GM08714 (cell line): Measurements from ENCODE around the gene MIAT.
"Not testable (repeated sequence)": the region's sequence is repeated elsewhere in the genome, so short reads cannot be mapped to it uniquely, and the experiment has no call there.

Source experiments
- H3K4me3 ChIP-seq: fragments of 200-500 bp; sonication (Bioruptor generic); 2 replicates; pipeline ENCODE4 v1.5.1; 2014; ENCODE audit warnings: mild to moderate bottlenecking, low read length, inconsistent platforms
- ZNF274 ChIP-seq: IDR thresholded peaks from 2 replicates; pipeline ENCODE4 v1.6.1; 2012; ENCODE audit warnings: mild to moderate bottlenecking, low read depth, low read length

MIAT gene

DNA sequence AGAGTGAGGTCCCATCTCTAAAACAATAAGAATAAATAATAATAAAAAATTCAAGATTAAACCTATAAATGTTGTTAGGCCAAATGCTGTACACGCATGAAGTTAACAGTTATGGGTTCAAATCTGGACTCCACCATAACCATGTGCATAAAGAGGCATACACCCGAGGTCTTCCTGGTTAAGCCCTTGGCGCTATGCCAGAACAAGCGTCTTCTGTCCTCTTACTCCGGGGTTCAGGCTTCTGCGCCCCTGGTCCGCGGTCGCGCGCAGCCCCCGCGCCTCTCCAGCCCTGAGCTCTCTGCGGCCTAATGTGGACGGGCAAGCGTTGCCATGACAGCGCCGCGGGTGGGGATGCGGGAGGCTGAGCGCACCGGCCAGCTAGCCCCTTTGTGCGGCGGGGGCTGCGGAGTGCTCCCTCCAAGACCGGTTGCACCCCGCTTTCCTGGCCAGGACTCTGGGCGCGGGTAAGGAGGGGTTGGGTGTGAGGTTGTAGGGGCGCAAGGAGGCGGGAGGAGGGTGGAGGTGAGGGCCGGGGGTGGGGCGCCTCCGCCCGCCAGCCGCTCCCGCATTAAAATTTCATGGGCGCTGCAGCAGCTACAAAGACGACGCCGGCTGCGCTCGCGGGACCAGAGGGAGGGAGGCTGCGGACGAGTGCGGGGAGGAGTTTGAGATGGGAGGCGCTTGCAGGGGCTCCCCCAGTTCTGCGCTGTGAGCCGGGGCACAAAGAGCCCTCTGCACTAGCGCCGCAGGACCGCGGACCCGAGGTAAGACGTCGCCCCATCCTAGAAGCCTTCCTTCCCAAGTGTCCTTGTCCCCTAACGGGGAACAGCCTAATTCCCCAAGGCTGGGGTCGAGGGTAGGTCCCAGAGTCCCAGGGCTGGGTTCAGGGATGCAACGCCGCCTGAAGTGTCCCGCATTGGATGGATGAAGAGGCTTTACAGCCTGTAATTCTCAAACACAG is at the start of gene MIAT:
Gene MIAT (plus strand): TSS at position 698 of the 961 bp plus-strand sequence.
- no peak for TF ChIP-seq ZNF274
- peak within 1 kb of the TSS; percentile 29; the same call in 1 of the 2 replicates for H3K4me3 ChIP-seq

DNA sequence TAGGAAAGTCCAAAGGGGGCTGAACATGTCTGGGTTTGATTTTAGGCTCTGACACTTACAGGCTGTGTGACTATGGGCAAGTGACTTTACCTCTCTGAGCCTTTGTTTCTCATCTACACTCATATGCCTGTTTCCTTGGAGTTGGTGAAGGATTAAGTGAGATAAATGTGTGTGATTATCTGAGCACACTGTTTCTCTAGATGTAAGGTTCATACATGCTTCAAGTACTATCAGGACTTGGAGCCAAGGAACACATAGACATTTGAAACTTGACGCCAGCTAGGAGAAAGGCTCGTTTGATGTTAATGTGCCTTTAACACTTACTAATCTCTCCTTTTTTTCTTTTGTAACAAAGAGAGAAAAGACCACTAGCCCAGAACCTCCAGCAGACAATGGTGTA is 49.3 kb upstream of the MIAT start:
- no peak for TF ChIP-seq ZNF274
- no peak overlapping the region for H3K4me3 ChIP-seq

DNA sequence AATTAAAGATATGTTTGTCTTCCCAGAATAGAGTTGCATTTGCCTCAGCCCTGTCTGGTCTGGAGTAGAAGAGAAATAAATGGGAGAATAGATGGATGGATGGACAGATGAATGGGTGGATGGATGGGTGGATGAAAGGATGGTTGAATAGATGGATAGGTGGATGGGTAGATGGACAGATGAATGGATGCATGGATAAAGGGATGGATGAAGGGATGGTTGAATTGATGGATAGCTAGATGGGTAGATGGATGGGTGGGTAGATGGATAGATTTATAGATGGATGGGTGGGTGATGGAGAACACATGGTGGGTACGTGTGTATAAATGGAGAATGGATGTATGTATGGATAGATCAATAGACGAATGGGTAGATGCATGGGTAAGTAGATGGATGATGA is 48.1 kb upstream of the MIAT start:
- H3K4me3 ChIP-seq = no peak overlapping the region
- TF ChIP-seq ZNF274 = no peak

DNA sequence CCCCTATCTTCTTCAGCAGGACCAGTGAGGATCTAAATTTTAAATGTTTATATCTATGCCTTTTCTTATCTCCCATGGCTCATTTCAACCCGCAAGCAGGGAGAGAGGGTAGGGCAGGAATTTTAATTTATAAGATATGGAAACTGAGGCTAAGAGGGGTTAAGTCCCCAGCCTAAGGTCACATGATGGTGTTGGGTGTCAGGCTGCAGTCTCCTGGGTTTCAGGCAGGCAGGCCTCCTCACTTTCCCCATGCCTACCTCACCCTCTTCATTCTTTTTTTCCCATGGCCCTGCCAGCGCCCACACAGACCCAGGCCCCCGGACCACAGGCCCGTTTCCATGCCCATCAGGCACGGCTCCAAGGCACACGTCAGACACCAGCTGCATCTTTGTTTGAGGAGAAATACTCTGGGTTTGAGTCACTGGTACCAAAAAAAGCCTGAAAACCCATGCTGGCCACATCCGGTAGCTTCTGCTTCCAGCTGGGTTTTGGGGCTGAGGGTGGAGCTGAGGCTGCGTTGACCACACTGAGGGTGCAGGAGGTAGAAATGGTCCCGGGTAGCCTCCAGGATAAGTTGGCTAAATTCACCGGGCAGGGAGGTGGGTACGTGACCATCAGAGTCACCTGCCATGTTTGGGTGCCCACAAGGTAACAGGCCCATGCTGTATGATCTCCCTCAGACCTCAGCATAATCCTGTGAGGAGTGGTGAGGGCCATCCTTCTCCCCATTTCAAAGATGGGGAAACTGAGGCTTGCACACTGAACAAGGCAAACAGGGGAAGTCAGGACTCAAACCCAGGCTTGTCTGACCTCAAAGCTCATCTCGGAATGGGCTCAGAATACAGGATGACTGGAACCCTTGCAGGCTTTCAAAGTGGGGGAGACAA is 47.1 kb upstream of the MIAT start:
- H3K4me3 ChIP-seq = no peak overlapping the region; the same call in 1 of the 2 replicates

DNA sequence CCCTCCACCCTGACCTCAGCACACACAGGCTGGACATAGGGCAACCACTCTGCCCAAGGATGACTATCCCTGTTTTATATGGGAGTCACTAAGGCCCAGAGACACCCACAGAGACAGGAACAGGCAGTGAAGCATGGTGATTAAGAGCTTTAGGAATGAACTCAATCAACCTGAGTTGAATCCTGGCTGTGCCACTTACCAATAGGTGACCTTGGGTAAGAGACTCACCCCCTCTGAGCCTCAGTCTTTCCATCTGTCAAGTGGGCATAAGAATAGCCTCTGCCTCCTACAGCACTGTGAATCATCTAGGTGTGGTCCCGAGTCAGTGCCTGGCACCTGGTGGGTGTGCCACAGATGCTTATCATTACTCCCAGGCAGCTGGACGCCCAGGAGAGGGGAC is 46.4 kb upstream of the MIAT start:
- TF ChIP-seq ZNF274 = no peak

More for the DNA sequence above, 47.1 kb upstream of the MIAT start:
- no peak for TF ChIP-seq ZNF274

DNA sequence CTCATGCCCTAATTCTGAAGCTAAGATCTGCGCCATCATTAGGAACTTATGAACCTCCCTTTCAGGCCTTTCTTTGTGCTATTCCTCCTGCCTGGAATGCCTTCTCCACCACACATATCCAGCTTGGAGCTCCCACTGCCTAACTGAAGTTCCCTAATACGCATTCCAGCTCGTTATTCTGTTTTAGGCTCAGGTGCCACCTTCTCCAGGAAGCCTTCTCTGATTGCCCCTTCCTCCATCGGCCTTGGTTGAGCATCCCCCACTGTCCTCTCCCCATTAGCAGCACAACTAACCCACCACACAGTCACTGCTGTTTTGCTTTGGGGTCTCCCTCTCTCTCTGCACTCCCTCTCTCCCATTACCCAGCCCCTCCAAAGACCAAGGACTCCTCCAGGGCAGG is 44.7 kb upstream of the MIAT start:
- TF ChIP-seq ZNF274 = no peak
- H3K4me3 ChIP-seq = no peak overlapping the region

More for the DNA sequence above, 46.4 kb upstream of the MIAT start:
- H3K4me3 ChIP-seq = no peak overlapping the region

DNA sequence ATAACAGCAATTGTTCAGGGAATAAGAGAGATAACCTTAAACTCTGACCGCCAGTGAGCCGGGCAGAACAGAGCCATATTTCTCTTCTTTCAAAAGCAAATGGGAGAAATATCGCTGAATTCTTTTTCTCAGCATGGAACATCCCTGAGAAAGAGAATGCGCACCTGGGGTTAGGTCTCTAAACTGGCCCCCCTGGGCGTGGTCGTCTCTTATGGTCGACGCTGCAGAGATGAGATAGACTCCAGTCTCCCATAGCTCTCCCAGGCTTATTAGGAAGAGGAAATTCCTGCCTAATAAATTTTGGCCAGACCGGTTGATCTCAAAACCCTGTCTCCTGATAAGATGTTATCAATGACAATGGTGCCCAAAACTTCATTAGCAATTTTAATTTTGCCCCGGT is 43.6 kb upstream of the MIAT start:
- not testable (repeated sequence) for H3K4me3 ChIP-seq

DNA sequence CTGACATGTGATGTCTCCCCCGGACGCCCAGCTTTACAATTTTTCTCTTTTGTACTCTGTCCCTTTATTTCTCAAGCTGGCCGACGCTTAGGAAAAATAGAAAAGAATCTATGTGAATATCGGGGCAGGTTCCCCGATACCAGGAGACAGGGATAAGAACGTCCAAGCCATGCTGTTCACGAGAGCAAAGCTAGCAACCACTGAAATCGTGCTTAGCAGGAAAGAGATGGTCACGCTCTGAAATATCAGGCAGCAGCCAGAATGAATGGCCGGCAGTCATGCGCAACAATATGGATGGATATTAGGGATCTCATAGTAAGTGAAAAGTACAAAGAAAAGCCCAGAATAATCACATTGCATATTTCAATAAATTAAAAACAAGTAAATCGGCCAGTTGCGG is 43.1 kb upstream of the MIAT start:
- no peak for TF ChIP-seq ZNF274
- H3K4me3 ChIP-seq = no peak overlapping the region

DNA sequence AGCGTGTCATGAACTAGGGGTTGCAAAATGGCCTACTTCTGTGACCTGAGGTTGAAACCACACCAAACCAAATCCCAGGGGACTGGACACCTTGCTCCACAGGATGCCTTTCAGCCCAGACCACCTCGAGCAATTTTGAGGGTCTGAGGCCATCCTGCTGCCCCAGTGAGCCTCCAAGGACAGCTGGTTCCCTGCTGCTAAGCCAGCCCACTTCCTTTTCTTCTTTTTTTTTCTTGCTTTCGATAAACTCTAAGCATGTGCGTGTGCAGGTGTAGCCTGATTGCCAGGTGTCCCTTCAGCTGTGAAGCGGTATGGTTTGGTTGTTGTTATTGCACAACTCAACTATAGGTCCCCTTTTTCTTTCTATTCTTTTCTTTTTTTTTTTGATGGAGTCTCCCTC is 42.2 kb upstream of the MIAT start:
- TF ChIP-seq ZNF274 = no peak
- H3K4me3 ChIP-seq = no peak overlapping the region

DNA sequence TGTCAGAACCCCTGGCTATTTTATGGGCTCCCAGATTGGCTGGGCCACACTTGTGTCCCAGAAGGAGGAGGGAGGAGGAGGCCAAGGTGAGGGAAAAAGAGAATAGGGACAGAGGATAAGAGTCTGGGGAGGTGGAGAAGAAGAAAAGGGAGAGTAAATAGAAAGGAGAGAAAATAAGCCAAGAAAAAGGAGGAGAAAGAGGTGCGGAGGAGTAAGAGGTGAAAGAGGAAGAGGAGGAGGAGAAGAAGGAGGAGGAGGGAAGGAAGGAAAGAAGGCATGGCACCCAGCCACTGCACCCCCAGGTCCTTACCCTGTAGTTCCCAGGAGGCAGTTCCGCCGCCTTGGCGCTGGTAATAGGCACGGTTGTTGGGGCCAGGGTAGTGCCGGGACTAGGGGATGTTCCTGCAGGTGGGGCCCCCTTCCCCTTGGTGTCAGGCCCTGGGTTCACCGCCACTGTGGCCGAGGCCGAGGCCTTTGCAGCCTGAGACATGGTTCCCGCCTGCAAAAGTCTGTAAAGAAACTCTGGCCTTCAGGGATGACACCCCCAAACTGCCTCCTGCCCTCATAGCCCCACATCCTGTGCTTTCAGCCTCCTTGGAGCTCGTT is 41.5 kb upstream of the MIAT start:
- H3K4me3 ChIP-seq = no peak overlapping the region
- TF ChIP-seq ZNF274 = no peak

DNA sequence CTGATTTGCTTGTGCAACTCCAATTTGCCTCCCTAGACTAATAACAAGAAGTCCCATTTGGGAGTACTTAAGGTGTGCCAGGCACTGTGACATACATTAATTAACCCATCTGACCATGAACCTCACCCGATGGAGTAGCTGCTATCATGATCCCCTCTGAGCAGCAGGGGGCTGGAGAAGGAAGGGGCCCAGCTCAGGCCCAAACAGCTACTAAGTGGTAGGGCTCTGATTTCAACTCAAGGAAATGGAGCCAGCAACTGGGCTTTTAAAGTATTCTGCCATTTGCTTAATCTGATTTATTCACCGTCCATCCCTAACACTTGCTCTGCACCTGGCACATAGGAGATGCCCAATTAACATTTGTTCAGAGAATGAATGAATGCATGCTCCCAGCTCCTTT is 40.7 kb upstream of the MIAT start:
- H3K4me3 ChIP-seq = no peak overlapping the region
- TF ChIP-seq ZNF274 = no peak

DNA sequence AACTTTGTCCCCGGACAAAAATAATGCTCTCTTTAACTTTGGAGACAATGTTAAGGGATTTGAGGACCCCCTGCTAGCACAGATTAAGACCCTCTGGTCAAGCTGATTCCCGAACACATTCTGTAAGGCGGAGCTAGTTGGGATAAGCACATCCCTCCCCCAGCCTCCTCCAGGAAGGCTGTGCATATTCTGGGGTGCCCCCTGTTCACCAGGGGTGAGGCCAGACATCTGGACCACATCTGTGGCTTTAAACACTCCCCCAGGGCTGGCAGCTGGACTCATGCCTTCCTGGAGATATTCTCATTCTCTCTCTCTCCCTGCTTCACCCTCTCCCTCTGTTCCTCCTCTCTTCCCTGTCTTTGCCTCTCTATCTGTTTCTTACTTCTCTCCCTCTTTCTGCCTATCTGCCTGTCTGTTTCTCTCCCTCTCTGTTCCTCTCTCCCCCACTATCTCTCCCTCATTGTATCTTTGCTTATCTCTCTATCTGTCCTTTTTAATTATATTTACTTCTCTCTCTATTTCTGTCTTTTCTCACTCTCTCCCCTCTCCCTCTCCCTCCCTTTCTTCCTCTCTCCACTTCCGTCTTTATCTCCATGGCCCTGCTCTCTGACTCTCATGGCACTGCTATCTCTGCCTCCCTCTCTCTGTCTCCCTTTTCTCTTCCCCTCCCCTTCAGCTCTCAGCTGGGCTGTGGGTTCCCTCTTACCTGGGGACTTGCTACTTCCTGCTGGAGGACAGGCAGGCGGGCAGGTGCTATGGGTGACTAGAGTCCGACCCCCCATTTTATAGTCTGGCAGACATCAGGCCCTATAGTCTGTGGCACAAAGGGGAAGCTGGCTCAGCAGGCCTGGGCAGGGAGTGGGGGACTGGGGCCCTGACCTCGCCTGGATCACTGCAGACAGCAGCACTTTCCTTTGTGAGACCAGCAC is 39.9 kb upstream of the MIAT start, which contains the start of gene CRYBB1:
Gene CRYBB1 (minus strand): TSS at position 757 of the 929 bp plus-strand sequence. CDS start 1,708 bp downstream, outside the sequence.
- no peak for TF ChIP-seq ZNF274
- H3K4me3 ChIP-seq = no peak within 1 kb of the TSS

DNA sequence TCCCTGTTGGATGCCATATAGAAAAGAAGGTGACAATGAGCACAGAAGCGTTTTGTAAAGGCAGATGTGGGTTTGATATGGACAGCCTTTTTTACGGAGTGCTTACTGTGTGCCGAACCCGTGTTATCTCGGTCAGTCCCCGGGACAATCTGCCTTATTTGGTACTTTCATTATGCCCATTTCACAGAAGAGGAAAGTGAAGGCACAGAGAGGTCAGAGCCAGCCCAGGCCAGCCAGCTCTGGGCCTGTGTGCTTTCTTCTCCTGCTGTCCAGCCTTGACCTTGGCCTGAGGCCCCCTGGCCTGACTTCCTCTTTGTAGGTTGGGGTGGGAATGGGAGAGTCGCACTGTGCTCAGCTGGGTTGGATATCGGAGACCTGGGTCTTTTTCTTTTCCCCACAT is 38.9 kb upstream of the MIAT start:
- H3K4me3 ChIP-seq = no peak overlapping the region

More for the DNA sequence above, 38.9 kb upstream of the MIAT start:
- no peak for TF ChIP-seq ZNF274
